Measurements from ENCODE around the gene DENND10.

Gene DENND10

DNA sequence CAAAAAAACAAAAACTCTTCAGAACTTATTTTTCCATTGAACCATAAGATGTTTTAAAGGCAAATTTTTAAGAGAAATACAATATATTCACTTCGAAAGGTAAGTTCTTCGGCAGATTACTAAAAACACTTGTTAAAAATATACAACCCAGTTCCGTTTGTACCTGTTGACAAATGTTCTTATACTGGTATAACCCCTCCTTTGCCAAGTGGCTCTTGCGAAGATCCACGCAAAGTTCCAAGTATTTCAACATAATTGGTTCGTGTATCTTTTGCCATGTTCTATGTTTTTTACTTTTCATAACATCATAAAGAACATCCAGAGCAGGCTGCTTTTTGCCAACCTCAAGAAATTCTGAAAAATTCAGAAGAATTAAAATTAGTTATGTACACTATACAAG lies 30.3 kb upstream of the DENND10 start:
- H3K4me1 ChIP-seq (ENCODE audit: low read length): peaks cover 15% of the 10 kb centered on the region
- no peaks in the 10 kb centered on the region for H3K9me3 ChIP-seq (ENCODE audit: insufficient read depth, low read length)
- no peak overlapping the region for H3K4me2 ChIP-seq (ENCODE audit: low read length)
- TF ChIP-seq, protein P1, sequence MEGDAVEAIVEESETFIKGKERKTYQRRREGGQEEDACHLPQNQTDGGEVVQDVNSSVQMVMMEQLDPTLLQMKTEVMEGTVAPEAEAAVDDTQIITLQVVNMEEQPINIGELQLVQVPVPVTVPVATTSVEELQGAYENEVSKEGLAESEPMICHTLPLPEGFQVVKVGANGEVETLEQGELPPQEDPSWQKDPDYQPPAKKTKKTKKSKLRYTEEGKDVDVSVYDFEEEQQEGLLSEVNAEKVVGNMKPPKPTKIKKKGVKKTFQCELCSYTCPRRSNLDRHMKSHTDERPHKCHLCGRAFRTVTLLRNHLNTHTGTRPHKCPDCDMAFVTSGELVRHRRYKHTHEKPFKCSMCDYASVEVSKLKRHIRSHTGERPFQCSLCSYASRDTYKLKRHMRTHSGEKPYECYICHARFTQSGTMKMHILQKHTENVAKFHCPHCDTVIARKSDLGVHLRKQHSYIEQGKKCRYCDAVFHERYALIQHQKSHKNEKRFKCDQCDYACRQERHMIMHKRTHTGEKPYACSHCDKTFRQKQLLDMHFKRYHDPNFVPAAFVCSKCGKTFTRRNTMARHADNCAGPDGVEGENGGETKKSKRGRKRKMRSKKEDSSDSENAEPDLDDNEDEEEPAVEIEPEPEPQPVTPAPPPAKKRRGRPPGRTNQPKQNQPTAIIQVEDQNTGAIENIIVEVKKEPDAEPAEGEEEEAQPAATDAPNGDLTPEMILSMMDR (IDR thresholded peaks at IDR 0.05; ENCODE audit: low read depth, low read length): no peak
- no peak overlapping the region for H3K9ac ChIP-seq (ENCODE audit: low read length)
- H3K27me3 ChIP-seq (ENCODE audit: low read depth, low read length): no peaks in the 10 kb centered on the region
- H3K36me3 ChIP-seq (replicated peaks; ENCODE audit: low read depth, low read length): peaks cover 43% of the 10 kb centered on the region
- H2AFZ ChIP-seq (ENCODE audit: low read depth, low read length): no peak overlapping the region
- H3K4me3 ChIP-seq (ENCODE audit: low read length): no peak overlapping the region
- H3K79me2 ChIP-seq (ENCODE audit: low read length): peaks cover 94% of the 10 kb centered on the region
- H4K20me1 ChIP-seq (ENCODE audit: insufficient read depth, low read length): peaks cover 46% of the 10 kb centered on the region
- no peak overlapping the region for H3K27ac ChIP-seq (ENCODE audit: low read length)

DNA sequence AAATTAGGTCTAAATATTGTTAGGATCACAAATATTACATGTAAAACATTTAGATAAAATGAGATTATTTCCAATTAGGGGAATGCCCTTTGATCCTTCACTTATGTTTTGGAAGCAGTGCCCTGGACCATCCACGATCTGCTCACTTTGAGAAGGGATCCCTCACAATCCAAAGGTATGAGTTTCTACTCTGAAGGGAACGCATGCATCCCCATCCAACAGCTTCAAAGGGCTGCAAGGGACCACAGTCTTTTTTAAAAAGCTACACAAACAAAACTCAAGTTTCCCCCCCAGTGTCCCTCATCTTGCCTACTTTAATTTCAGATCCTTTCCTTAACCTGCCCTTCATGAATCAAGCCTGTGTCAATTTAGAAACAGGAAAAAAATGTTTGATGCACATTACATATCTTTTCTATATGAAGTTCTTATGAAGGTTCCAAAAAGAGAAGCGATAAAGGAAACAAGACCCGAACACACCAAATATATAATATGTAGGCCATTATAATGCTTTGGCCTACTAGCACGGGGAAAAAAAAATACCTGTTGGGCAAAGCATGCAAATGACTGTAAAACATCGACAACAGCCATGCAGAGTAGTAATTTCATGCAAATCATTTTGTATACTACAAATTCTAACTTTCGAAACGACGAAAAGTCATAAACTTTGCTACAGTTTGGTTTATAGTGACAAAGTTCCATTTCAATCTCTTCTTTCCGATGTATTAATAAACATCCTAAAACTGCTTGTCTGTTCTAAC lies 25.3 kb upstream of the DENND10 start:
- Histone ChIP-seq H3K36me3 (replicated peaks; ENCODE audit: low read depth, low read length) (peaks cover 22% of the 10 kb centered on the region), H3K9ac (ENCODE audit: low read length) (peak overlapping the region; percentile 99), H3K4me3 (ENCODE audit: low read length) (peak overlapping the region; percentile 95), H4K20me1 (ENCODE audit: insufficient read depth, low read length) (peaks cover 48% of the 10 kb centered on the region), H3K79me2 (ENCODE audit: low read length) (peaks cover 79% of the 10 kb centered on the region), H2AFZ (ENCODE audit: low read depth, low read length) (no peak overlapping the region), H3K4me2 (ENCODE audit: low read length) (peak overlapping the region; percentile 91), H3K27me3 (ENCODE audit: low read depth, low read length) (no peaks in the 10 kb centered on the region), H3K27ac (ENCODE audit: low read length) (0 out of 2 replicates have a peak overlapping the region, but pooled peaks have one; percentile 79), H3K9me3 (ENCODE audit: insufficient read depth, low read length) (no peaks in the 10 kb centered on the region), H3K4me1 (ENCODE audit: low read length) (peaks cover 18% of the 10 kb centered on the region)
- TF ChIP-seq, protein P1 (IDR thresholded peaks at IDR 0.05; ENCODE audit: low read depth, low read length): no peak
- TF ChIP-seq EZH2phosphoT487 (IDR thresholded peaks at IDR 0.05; ENCODE audit: low read depth): no peak

DNA sequence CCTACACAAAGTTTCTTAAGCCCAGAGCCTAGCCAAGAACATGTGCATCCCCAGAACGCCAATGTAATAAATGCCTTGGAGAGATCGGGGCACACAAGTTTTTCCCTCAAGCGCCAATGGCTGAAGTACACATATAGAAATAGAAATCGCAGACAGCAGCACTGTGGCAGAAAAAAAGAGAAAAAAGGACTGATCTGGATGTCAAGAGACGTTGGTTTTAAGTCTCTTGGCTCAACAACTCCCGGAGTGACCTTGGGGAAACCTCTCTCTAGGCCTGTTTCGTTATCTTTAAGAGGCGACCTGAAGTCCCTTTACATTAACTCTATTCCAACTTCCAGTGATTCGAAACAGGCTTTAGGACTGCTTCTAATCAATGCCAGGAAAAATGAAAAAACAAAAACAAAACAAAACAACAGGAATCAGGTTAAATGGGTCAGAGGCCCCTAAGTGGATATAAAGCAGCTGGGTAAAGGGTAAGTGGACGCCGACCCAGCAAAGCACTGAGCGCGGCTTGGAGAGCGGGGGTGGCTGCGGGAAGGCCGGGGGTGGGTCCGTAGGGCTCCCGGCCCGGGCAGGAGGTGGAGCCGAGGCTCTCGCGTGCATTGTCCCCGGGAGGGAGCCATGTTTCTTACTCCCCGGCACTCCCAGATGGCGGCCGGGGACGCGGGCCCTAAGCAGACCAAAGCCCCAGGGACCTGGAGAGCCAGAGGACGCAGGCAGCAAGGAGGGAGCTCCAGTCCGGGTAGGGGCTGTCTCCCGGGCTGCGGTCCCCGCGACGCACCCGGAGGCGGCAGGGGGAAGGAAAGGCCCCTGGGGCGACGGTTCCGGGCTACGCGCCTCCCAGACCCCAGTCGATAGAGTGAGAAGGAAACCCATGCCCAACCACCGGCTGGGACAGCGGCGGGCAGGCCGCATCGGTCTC lies 24.1 kb upstream of the DENND10 start:
- Histone ChIP-seq H3K4me2 (ENCODE audit: low read length) (peak overlapping the region; percentile 91), H3K4me3 (ENCODE audit: low read length) (peak overlapping the region; percentile 95), H3K9ac (ENCODE audit: low read length) (peak overlapping the region; percentile 99), H3K27me3 (ENCODE audit: low read depth, low read length) (no peaks in the 10 kb centered on the region), H2AFZ (ENCODE audit: low read depth, low read length) (peak overlapping the region; percentile 58; the same call in 1 of the 2 replicates), H3K79me2 (ENCODE audit: low read length) (peaks cover 67% of the 10 kb centered on the region), H3K4me1 (ENCODE audit: low read length) (peaks cover 24% of the 10 kb centered on the region), H3K9me3 (ENCODE audit: insufficient read depth, low read length) (no peaks in the 10 kb centered on the region), H3K27ac (ENCODE audit: low read length) (peak overlapping the region; percentile 79), H4K20me1 (ENCODE audit: insufficient read depth, low read length) (peaks cover 39% of the 10 kb centered on the region), H3K36me3 (replicated peaks; ENCODE audit: low read depth, low read length) (peaks cover 20% of the 10 kb centered on the region)
- TF ChIP-seq, protein P1 (IDR thresholded peaks at IDR 0.05; ENCODE audit: low read depth, low read length): no peak
- no peak for TF ChIP-seq EZH2phosphoT487 (IDR thresholded peaks at IDR 0.05; ENCODE audit: low read depth)
